Testis (tissue), 2 donors: Measurements from ENCODE around the gene CCNK.

ENCODE experiments used
- CTCF ChIP-seq, 3 experiments: fragments of 450-650 bp in 2 of 3; fragments of 200-600 bp in 1 of 3; sonication (generic) in 1 of 3; IDR thresholded peaks; one replicate each; pipeline ENCODE4 v1.5.1; 2016 to 2019; ENCODE audit warnings: antibody characterized with exemption in 3 of 3, mild to moderate bottlenecking in 2 of 3, moderate library complexity in 1 of 3
- POLR2A ChIP-seq: fragments of 450-650 bp; IDR thresholded peaks from one replicate; pipeline ENCODE4 v1.6.1; 2017; ENCODE audit warnings: antibody characterized with exemption, mild to moderate bottlenecking, moderate library complexity

GRCh38 chr14:99466758-99467157 is 14.5 kb upstream of the CCNK start:
- TF ChIP-seq CTCF (IDR thresholded peaks at IDR 0.05), result no peak
- TF ChIP-seq POLR2A, result no peak
